Stimulated activated CD8-positive, alpha-beta memory T cell treated with anti-CD3 and anti-CD28 coated beads, Interleukin-15, amount 100 ng/mL, for 48 hours (primary cell): ENCODE data around the gene PSMB11.

Experiments used
- DNase-seq, 2 donors: peaks; one replicate each; pipeline ENCODE4 v3.0.0-alpha.2; 2020; ENCODE audit warnings: low read depth in 2 of 2

PSMB11 gene

DNA sequence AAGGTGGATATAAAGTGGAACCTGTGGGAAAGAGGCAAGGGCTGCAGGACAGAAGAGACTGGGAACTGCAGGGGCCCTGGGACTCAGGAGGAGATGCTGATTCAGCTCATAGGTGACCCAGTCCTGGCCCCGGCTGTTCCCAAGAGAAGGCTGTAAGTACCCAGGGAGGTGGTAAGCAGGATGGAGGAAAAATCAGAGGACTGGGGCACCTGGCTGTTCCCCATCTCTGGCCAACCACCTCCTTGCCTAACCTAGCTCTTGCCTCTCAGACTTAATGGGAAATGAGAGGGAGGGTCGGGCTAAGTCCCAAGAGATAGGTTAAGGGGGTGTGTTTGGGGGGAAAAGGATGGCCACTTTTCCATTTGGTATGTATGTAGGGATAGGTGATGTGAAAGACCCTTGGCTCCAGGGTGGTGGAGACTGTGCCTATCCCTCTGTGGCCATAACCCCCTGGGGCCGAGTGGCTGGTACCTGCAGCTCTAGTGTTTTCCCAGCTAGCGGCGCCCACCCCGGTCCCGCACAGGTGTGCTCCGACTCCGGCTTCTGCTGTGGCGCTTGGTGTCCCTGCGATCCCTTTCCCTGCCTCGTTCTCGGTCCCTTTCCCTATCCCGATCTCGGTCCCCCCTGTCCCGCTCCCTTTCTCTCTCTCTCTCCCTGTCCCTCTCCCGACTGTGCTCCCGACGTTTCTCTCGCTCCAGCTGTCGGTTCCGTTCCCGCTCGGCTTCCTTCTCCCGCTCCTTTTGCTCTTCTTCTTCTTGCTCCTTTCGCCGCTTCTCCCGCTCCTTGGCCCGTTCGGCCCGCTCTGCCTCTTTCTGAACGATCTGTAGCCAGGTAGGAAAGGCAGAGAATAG lies 16.9 kb downstream of the PSMB11 start:
- DNase-seq = no peak

DNA sequence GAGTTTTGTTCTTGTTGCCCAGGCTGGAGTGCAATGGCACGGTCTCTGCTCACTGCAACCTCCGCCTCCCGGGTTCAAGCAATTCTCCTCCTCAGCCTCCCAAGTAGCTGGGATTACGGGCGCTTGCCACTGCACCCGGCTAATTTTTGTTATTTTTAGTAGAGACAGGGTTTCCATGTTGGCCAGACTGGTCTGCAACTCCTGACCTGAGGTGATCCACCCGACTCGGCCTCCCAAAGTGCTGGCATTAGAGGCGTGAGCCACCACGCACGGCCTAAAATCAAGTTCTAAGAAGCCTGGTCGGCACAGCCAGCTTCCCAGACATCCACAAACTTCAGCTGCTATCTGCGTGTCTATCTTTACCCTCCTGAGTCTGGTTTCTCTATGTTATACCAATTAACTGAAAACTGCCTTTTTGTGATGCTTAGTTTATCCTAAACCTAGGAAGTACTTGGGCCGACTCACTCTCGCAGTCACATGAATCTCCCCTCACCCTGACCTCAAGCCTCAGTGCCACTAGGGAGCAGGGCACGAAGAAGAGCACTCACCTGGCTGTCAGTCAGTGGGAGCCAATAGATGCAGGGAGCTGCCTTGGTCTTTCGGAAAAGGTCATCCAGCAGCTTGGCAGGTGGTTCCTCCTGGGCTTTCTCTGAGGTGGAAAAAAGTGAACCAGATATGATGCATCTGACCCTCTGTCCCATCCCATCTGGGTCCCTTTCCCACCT lies 18.7 kb downstream of the PSMB11 start:
- no peak for DNase-seq

DNA sequence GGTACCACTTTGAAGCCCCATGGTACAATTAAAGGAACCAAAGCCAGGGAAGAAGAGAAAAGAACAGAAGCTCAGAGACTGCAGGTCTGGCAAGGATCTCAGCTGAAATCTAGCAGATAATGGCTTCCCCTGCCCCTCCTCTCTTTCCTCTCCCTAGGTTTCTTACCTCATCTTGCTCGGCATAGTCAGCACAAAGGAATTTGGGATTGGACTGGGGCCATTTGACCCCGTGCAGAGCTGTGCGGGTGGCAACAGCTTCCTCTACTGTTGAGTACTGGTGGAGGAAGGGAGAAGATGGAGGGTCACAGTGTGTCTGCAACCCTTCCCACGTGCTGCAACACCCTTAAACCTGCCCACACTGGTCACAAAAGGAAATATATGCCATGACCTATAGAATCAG lies 20.0 kb downstream of the PSMB11 start:
- no peak for DNase-seq

DNA sequence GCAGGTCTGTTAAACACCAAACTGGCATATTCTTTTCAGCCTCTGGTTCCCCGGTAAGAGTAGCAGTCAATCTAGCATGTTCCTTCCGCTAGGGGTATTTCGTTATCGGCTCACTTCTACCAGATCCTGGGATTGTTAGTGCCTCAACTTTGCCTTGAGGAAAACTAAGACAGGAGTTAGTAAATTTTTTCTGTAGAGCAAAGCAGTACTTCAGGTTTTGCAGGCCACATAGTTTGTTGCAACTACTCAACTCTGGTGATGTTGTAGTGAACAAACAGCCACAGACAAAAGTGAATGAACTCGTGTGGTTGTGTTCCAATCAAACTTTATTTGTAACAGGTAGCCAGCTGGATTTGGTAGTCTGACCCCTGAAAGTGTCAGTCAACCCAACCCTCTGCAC lies 21.6 kb downstream of the PSMB11 start:
- DNase-seq = no peak

DNA sequence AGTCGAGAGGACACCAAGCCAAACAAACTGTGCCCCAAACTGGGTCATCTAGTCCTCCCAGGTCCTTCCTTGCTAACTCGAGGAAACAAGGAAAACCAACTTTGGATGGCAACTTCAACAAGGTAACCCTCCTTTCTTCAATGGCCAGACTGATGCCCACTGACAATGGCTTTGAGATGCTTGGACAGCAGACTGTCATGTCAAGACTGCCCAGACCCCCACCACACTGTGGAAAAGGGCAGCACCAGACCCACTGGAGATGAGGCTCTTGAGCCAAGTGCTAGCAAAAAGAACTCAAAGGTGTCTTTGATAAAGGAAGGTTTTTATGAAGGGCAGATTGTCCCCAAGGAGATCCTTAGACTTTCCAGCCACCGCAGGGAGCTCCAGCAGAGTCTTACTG lies 24.4 kb downstream of the PSMB11 start:
- DNase-seq = no peak

DNA sequence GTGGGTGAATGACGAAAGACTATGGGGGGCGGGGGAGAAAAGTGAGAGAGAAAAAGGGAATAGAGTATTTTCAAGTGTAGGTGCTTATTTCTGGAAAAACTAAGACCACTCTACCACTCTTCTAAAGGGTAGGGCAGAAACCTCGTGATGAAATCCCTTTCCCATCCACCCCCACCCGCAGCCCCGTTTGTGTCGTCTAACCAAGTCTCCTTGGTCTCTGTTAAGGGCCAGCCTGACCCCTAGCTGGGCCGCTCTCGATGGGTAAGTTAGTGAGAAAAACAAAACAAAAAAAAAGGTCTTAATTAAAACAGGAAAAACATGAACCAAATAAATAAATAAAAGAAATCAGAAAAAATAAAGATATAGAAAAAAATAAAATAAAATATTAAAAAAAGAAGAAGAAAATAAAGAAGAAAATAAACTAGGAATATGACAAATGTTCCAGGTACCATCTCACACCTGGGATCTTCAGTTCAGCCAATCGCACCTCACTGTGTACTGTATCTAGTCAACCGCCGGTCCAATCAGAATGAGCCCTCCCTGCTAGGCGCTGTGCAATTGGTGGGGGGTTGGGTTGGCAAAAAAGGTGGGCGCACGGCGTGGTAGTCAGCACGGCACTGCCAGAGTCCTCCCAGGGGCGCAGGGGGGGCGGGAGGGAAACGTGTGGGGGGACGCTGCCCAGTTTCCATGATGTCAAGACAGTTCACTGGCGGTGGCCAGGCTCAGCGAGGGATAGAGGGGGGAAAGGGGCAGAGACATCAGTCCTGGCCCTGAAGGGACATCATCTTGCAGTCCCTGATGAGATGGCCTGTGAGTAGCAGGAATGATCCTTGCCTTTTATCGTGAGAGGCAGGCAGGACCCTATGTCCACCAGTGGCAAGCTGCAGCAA lies 25.1 kb downstream of the PSMB11 start:
- no peak for DNase-seq

DNA sequence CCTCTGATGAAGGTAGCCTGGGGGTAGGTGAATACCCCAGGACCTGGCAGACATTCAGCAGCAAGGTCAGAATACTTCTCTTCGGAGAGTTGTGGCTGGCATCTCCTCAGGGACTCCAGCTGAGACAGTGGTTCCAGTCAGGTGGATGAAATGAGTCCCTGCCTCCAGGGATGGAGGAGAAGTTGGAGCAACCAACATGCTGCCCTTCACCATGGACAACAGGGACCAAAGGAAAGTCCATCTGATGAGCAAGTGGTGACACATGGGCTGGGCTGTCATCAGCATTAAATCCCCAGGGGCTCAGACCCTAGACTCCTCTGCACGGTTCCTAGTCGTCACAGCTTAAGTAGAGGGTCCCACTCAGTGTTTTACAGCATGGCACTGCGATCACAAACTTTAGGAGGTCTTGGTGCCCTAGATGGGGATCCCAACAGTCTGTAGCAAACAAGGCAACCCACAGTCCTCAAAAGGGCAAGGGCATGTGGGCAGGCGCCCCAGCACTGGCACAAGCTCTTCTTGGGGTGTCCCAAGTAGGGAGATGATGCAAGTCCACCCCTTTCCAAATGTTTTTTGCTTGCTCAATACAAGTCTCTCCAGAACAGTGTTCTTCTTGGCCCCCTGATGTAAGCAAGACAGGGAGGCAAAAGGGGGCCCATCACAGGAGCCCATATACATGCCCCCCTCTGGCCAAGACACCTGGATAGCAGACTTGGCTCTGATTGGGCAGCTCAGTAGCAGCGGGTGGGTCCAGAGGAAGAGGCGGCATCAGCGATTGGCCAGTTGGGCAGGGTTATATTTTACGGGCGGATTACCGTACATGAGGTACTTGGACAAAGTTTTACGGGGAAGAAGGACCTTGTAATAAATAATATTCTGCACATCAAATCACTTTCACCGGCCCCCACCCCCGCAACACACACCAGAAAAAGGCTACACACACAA lies 26.1 kb downstream of the PSMB11 start:
- DNase-seq = no peak

DNA sequence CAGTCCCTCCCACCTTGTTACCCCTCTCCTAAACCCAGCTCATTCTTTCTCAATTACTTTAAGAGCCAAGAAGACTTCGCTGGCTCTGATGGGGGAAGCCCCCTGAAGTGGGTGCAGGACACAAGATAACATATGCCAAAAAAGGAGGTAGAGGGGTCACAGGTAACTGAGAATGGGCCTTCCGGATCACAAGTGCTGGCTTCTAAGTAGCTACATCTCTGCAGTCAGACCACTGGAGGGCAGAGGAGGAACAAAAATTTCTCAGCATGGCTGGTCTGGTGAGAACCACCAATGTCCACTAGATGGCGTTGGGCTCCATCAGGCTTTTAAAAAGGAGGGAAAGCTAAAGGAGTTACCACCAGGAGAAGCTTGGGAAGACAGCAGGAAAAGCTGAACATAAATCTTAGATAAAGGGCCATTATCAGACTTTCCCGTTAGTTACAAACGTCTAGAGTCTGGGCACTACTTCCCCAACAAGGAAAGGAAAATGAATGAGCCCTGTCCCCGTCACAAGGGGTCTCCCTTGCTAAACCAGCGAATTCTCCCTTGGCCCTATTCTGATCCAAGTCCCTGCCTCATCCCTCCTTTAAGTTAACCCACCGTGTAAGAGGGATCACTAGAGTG lies 26.9 kb downstream of the PSMB11 start:
- DNase-seq = peak; percentile 45

DNA sequence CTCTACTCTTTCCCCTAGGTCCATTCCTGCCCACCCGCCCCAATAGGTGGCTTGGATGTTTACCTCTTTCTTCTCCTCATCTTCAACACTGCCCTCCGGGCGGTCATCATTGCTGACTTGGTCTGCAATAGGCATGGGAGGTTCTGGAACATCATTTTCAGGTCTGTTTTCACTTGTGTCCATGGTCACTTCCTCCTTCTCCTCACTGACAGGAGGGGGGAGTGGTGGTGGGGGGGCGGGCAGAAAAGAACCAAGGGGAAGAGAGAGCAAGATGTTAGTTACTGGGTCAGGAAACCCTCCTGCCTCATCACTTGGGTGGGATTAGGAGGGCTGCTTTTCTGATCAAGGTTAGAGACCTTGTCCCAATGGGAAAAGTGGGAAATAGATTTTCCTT lies 27.4 kb downstream of the PSMB11 start:
- no peak for DNase-seq

DNA sequence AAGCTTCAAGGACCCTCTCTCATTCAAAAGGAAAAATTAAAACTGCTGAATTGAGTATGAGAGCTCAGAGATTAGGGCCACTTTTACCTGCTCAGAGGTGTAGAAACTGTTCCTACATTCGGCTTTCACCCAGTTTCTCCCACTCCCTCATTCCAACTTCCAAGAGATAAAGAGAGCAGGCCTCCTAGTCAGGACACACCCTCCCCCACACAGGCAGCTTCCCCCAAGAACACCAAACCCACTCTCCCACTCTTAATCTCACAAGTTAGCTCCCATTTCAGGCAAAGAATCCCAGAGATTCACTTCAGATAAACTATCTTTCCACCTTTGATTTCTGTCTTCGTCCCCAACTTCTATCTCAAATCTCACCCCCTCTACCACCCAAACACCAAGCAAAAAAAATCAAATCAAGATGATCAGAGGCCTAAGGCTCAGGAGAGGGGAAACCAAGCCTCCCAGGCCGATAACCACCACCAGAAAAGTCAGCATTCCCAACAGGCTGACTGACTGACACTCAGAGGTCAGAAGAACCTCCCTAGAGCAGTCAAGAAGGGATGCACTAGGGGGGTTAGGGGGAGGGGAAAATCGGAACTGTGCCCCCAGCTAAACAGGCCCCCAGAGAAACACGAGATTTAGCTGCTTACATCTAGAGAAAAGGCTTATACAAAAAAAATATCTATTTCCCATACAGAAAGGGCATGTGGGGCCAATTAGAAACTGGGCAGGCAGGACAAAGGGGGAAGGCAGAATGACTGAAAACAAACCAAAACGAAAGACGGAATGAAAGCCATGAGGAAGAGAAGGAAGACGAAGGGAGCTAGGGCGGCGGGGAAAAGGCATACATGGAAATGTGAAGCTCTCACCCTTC lies 28.5 kb downstream of the PSMB11 start:
- no peak for DNase-seq

DNA sequence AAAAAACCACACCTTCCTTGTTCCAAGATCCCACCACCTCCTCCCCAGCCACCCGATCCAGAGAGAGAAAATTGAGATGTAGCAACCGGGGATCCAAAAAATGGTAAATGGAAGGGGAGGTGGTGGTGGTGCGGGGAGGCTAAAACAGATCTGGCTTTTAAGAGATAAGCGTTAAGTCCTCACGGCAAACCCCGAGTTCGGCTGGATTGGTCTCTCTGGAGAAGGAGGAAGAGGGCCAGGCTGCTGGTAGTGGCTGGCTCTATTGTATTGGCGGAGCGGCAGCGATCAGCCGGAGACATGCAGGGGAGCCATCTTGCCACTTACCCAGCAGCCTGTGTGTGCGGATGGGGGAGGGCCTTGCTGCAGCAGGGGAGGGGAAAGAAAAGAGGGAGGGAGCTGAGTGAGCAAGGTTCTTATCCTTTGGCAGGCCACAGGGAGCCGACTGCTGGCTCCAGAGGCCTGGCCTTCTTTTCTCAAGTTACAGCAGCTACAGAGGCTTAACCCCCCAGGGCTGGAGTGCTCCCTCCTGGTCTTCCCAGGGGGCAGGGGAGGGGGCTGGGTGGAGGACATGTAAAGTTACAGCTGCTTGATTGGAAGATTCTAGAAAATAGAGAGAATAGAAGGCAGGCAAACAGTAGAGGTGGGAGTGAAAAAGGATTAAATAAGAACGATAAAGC lies 29.4 kb downstream of the PSMB11 start:
- DNase-seq = peak; percentile 64 to 66

DNA sequence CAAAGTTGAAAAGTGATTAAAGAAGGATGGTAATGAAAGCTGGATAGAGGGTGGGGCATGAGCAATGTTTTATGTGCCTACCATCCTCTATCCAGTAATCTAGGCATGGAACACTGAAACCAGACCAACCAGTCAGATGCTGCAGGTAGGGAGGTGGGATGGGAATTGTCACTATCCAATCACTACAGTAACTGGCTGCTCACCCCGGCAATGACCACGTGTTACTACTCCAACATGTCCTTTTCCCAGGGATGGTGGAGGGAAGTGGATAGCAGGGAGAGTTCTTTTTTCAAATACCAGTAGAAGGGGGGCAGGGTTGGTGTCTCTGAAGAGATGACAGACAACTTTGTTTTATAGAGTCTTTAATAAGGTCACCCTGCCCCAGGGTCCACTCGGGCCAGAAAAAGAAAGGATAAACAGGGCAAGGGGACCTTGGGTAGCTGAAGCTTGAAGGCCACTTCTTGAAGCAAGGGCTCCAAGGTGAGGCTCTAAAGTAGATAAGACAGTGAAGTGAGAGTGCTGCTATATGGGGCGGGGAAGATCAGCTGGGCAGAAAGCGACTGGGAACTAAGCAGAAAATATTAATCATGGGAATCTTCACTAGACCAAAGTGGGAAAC lies 30.0 kb downstream of the PSMB11 start:
- DNase-seq = no peak

DNA sequence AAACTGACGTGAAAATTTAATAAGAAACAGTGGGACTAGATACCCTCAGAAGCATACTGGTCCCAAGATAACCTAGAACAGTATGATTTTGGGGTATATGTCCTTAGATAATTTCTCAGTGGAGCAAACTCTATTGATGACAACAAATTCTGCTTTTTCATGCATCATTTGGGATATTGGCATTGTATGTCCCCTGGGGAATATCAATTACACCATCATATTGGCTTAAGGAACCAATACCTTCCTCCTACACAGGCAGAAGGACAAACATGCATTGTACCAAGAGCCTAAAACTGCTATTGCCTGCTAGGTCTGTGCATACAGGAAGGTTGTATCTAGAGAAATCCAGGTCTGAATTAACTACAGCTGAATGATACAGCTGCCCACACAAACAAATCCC lies 32.9 kb downstream of the PSMB11 start:
- no peak for DNase-seq

DNA sequence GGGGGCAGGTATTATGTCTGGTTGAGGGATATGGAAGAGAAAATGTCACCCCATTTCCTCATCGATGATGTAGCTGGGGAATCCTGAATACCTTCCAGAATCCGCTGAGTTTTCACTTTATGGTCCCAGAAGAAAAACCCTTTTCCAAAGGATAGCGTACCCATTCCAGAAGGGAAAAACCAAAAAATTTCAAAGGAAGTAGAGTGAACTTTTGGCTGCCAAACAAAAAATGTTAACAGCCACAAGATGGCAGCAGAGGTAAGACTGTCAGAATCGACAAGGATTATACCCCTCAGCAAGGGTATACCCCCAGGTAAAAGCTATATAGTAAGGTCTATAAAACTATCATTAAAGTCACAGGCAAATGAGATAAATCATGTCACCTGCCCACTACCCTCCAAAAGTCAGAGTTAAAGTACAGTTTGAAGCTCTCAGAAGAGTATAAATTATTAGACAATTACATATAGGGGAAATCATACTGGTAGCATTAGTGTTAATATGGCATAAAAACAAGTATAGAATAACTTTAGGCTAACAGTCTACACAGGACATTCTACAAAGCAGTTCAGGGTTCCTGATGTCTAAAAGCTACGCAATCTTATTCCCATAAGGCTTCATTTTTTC lies 34.9 kb downstream of the PSMB11 start:
- no peak for DNase-seq

DNA sequence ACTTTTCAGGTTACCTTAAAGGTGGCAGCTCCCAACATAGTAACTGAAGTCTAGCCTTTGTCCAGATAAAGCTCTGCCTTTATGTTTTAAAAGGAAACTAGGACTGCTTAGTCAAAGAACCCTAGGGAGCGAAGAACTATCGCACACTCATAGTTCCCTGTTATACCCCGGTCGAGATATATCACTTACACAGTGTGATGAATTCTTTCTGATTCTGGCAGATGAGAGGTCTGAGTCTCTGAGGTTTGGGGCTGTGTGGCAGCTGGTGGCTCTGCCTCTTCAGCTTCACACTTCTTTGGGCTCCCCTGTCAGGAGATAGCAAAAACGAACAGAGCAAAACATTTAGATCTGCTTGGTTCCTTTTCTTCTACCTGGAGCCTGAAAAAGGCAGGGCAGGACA lies 36.0 kb downstream of the PSMB11 start:
- DNase-seq = no peak

DNA sequence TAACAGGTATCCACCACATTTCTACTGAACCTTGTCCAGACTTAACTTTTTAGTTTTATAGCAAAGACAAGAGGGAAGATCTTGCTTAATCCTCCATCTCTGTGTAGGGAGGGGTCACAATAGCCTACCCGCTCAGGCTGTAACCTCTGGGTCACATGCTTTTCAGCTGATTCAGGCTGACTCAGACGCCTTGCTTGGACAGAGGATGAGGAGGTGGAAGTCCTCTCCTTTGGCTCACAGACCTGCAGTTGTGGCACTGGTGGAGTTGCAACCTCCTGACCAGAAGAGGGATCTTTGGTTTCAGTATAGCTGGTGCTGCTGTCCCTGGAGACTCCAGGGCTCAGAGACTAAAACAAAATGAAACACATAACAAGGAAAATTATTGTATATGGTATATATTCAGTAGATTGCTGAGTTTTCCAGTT lies 36.7 kb downstream of the PSMB11 start:
- DNase-seq = no peak

DNA sequence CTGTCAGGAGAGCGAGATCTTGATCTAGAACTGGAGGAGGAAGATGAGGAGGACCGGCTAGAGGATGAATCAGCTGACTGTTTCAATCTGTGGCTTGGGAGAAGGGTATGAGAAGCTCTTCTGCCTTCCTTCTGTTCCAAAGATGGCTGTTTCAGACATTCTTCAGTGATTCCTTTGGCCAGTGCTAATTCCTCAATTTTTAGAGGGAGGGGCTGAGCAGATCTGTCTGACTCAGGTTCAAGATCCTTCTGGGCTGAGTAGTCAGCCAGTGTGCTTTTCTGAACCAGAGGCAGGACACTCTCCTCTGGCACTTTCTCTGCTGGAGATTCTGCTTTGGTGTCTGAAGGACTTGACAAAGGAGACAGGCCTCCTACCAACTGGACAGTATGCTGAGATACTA lies 37.7 kb downstream of the PSMB11 start:
- no peak for DNase-seq

DNA sequence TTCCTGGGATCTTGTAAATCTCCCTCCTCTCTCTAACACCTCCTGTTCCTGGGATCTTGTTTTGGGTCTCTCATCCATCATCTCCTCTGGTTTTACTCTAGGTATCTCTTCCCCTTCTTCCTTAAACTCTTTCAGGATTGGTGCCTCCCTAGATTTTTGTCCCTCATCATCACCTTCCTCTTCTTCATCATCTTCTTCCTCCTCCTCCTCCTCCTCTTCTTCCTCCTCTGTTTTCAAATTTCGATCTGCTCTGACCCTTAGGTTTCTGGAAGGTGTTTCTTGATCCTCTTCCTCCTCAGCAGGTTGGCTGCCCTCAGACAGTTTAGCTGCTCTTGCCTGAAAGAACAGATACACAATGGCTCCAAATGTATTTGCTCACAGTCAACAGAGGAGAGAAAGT lies 38.5 kb downstream of the PSMB11 start:
- DNase-seq = no peak
